Stimulated activated CD4-positive, alpha-beta T cell treated with anti-CD3 and anti-CD28 coated beads, Interleukin-4, amount 100 ng/mL, for 24 hours (primary cell): ENCODE data around the gene NAALADL2.

ENCODE experiments used
- DNase-seq: peaks from one replicate; pipeline ENCODE4 v3.0.0-alpha.2; 2020

NAALADL2 gene

GRCh38 chr3:174891524-174892203, 32.5 kb downstream of the NAALADL2 start:
- no peak for DNase-seq

GRCh38 chr3:174907027-174907426, 47.9 kb downstream of the NAALADL2 start:
- no peak for DNase-seq

- DNase-seq = no peak
Measured at GRCh38 chr3:174907628-174908407, 48.7 kb downstream of the NAALADL2 start.

GRCh38 chr3:174931473-174932353, 72.6 kb downstream of the NAALADL2 start:
- no peak for DNase-seq

GRCh38 chr3:174936590-174936989, 77.5 kb downstream of the NAALADL2 start:
- no peak for DNase-seq

- no peak for DNase-seq
Measured at GRCh38 chr3:174937478-174937877, 78.3 kb downstream of the NAALADL2 start.

GRCh38 chr3:174938102-174938501, 79.0 kb downstream of the NAALADL2 start:
- no peak for DNase-seq

GRCh38 chr3:174940151-174940550, 81.0 kb downstream of the NAALADL2 start:
- DNase-seq = no peak

GRCh38 chr3:174945276-174945675, 86.1 kb downstream of the NAALADL2 start:
- no peak for DNase-seq

GRCh38 chr3:174945951-174946350, 86.8 kb downstream of the NAALADL2 start:
- no peak for DNase-seq

GRCh38 chr3:174949523-174949922, 90.4 kb downstream of the NAALADL2 start:
- DNase-seq = no peak

- DNase-seq = no peak
Measured at GRCh38 chr3:174951034-174951433, 91.9 kb downstream of the NAALADL2 start.

- no peak for DNase-seq
Measured at GRCh38 chr3:174951498-174952005, 92.4 kb downstream of the NAALADL2 start.

- no peak for DNase-seq
Measured at GRCh38 chr3:174953068-174953467, 93.9 kb downstream of the NAALADL2 start.

GRCh38 chr3:174955513-174956016, 96.4 kb downstream of the NAALADL2 start:
- no peak for DNase-seq

- DNase-seq = no peak
Measured at GRCh38 chr3:174957081-174957480, 97.9 kb downstream of the NAALADL2 start.

- DNase-seq = no peak
Measured at GRCh38 chr3:174957551-174958001, 98.4 kb downstream of the NAALADL2 start.

GRCh38 chr3:174958671-174959328, 99.7 kb downstream of the NAALADL2 start:
- no peak for DNase-seq

GRCh38 chr3:174959556-174960065, 100.5 kb downstream of the NAALADL2 start:
- DNase-seq = no peak

GRCh38 chr3:174960898-174961297, 101.8 kb downstream of the NAALADL2 start:
- DNase-seq = no peak

GRCh38 chr3:174973465-174973864, 114.3 kb downstream of the NAALADL2 start:
- no peak for DNase-seq

- DNase-seq = no peak
Measured at GRCh38 chr3:174986685-174987084, 127.6 kb downstream of the NAALADL2 start.
